Bronchial epithelial cell (primary cell): ENCODE results near the gene LCK. TPM values are rescaled to one million over a fixed set of nuclear protein-coding genes. Genes with fewer than 3 reads are reported as not detected.
A peak's percentile ranks its signal among the peaks of the same experiment; 100 is the strongest.

Experiments
- DNase-seq: peaks from one replicate; pipeline ENCODE4 v3.0.0-alpha.2; 2010; ENCODE audit warnings: low read depth
- FAIRE-seq: peaks from 2 replicates; lab custom pipeline; 2011; peaks lifted over from hg19 to GRCh38; lab: Jason Lieb, UNC
- H3K27me3 ChIP-seq: 2 replicates; pipeline ENCODE4 v1.5.1; 2011; ENCODE audit warnings: low read length; ENCODE audit not compliant: control insufficient read depth, insufficient read depth
- H3K36me3 ChIP-seq: 2 replicates; pipeline ENCODE4 v1.5.1; 2011; ENCODE audit warnings: low read length; ENCODE audit not compliant: control insufficient read depth, insufficient read depth
- H3K4me3 ChIP-seq: 2 replicates; pipeline ENCODE4 v1.5.1; 2011; ENCODE audit warnings: mild to moderate bottlenecking, low read depth, low read length, control low read depth
- CTCF ChIP-seq: IDR thresholded peaks from 2 replicates; pipeline ENCODE4 v1.5.1; 2011; ENCODE audit warnings: mild to moderate bottlenecking, moderate library complexity, low read length, control low read depth, inconsistent platforms; ENCODE audit not compliant: insufficient read depth, severe bottlenecking
- total RNA-seq: library from RNA; depleted of rRNA; stranded (reverse); fragments of >200 nt; gene quantifications from 2 replicates; pipeline ENCODE4 v1.2.1, GENCODE V29; 2014

The LCK gene
- total RNA-seq, 1 donor from 2014 or later = not detected

DNA sequence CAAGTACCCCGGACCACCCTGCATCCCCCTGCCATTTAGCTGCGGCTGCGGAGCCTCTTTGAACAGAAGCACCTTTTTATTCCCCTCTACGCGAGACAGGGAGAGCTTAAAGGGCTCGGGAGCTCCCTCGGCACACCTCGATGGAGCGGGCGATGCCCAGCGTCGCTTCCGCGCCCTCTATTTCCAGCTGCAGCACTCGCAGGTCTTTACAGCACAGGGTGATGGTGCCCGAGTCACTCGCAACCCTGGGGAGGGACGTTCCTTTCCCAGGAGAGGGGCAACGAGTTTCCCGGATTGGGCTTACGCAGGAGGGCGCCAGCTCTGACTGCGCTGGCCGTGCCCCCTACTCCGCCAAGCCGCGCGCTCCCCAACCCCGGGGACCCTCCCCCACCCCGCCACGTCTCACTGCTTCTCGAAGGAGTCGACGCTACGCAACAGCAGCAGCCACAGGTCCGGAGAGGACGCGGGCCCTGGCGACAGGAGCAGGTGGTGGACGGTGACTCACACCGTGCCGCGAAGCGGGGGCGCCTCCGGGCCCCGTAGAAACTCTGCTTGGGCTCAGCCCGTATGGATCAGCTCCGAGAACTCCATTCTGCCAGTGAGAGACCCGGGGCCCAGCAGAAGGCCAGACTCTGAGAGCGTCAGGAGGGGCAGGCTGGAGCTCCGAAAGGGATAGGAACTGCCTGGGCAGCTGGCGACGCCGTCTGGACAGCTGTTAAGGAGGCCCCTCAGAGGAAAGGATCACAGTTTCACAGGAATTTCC, 9.9 kb upstream of the LCK start:
- peak; percentile 26 for DNase-seq
- no peaks in the 10 kb centered on the region for H3K27me3 ChIP-seq
- no peaks in the 10 kb centered on the region for H3K36me3 ChIP-seq
- no peak for TF ChIP-seq CTCF
- no peak for FAIRE-seq
- peak overlapping the region; percentile 43 for H3K4me3 ChIP-seq

GRCh38 chr1:32242341-32242851, 8.7 kb upstream of the LCK start:
- no peak for FAIRE-seq

DNA sequence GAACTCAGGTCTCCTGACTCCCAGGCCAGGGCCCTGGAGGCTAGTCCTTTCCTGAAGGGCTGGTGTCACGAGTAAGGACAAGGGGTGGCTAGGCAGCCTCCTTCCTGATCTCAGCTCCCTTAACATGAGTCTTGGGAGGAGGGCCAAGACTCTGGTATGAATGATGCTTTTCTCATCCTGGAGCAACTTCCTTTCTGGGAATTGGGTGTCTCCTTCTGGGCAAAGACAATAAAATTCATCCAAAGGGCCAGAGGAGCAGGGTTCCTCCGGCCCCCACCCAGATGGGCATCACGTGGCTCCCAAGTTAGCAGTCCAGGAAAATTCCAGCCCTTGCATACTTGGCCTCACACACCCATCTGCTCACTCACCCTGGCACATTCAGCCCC, 4.2 kb upstream of the LCK start, which contains the start of gene FAM167B:
Gene FAM167B (plus strand): TSS at position 335 of the 386 bp plus-strand sequence. CDS start 200 bp downstream, outside the sequence.
- no peaks in the 10 kb centered on the region for H3K27me3 ChIP-seq
- DNase-seq = peak; percentile 21
- FAIRE-seq = no peak
- H3K4me3 ChIP-seq = no peak within 1 kb of the TSS
- TF ChIP-seq CTCF = no peak
- no peaks in the 10 kb centered on the region for H3K36me3 ChIP-seq

More at GRCh38 chr1:32242341-32242851, 8.7 kb upstream of the LCK start:
- TF ChIP-seq CTCF = no peak
- Histone ChIP-seq H3K36me3 (no peaks in the 10 kb centered on the region), H3K4me3 (no peak overlapping the region), H3K27me3 (no peaks in the 10 kb centered on the region)
- no peak for DNase-seq

GRCh38 chr1:32247452-32247851, 3.6 kb upstream of the LCK start:
- FAIRE-seq = no peak
- TF ChIP-seq CTCF = no peak

DNA sequence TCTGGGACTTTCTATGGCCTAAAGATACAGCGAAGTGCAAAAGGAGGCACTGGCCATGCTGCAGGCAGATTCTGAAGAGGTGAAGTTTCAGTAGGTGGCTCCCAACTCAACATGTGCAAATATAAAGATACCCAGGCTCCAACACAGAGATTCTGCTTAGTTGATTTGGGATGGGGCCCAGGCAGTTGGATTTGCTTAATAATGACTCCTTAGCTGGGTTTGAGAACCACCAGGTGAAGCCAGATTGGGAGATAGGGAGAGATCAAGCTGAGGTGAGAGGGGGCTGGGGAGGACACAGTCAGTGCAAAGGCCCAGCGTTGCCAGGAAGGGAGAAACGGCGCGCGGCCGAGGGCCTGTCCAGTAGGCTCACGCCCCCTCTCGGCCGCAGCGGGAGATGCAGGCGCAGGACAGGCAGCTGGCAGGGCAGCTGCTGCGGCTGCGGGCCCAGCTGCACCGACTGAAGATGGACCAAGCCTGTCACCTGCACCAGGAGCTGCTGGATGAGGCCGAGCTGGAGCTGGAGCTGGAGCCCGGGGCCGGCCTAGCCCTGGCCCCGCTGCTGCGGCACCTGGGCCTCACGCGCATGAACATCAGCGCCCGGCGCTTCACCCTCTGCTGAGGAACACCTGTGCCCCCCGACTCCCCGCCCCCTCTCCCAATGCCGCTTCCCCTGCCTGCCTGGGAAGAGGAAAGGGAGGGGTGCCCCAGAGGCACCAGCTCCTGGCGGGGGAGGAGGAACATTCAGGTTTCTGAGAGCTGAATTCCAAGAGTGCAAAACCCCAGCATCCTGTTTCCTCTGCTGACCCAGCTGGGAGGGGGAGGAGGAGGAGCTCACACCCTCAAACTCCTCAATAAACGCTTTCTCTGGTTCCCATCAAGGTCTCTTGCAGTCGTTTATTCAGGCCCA, 2.8 kb upstream of the LCK start:
- TF ChIP-seq CTCF = peak; percentile 96
- Histone ChIP-seq H3K36me3 (no peaks in the 10 kb centered on the region), H3K27me3 (no peaks in the 10 kb centered on the region), H3K4me3 (no peak overlapping the region)
- FAIRE-seq (no peak), DNase-seq (peak; percentile 58)

More at GRCh38 chr1:32247452-32247851, 3.6 kb upstream of the LCK start:
- H3K36me3 ChIP-seq = no peaks in the 10 kb centered on the region
- H3K27me3 ChIP-seq = no peaks in the 10 kb centered on the region
- DNase-seq = no peak
- no peak overlapping the region for H3K4me3 ChIP-seq
